HEK293 (cell line): ENCODE data around the gene NKAPL.
"Not testable (repeated sequence)": the region's sequence is repeated elsewhere in the genome, so short reads cannot be mapped to it uniquely, and the experiment has no call there.

Experiments used
- CTCF ChIA-PET: fragments of 350-600 bp; formaldehyde crosslinking; extraction: SDS; loops from one replicate; lab custom pipeline; 2021; ENCODE audit warnings: antibody characterized with exemption; lab: Yijun Ruan, JAX
- POLR2A ChIA-PET: fragments of 300-600 bp; formaldehyde crosslinking; extraction: SDS; loops from one replicate; lab custom pipeline; 2020; ENCODE audit warnings: antibody characterized with exemption, inconsistent platforms; lab: Yijun Ruan, JAX
- H3K27ac ChIP-seq: fragments of 200-500 bp; sonication (Bioruptor generic); 2 replicates; pipeline ENCODE4 v1.5.1; 2014; ENCODE audit warnings: low read depth, low read length, control low read depth, inconsistent platforms; ENCODE audit errors: extremely low read depth
- H3K36me3 ChIP-seq, 2 experiments: fragments of 200-500 bp in 1 of 2; sonication (Bioruptor generic) in 1 of 2; 1 replicate in 1 of 2; 2 replicates in 1 of 2; pipeline ENCODE4 v1.5.1; 2014 to 2017; ENCODE audit warnings: inconsistent platforms in 2 of 2, low read length in 2 of 2; ENCODE audit not compliant: control insufficient read depth in 2 of 2, insufficient read depth in 1 of 2
- H3K4me1 ChIP-seq: fragments of 200-500 bp; sonication (Bioruptor generic); 2 replicates; pipeline ENCODE4 v1.5.1; 2014; ENCODE audit warnings: mild to moderate bottlenecking, low read length, inconsistent platforms; ENCODE audit not compliant: control insufficient read depth, insufficient read depth
- H3K4me3 ChIP-seq: 2 replicates; pipeline ENCODE4 v1.5.1; 2011; ENCODE audit warnings: low read depth, mild to moderate bottlenecking, control low read depth, low read length, moderate library complexity
- H3K9me3 ChIP-seq: fragments of 200-500 bp; sonication (Bioruptor generic); 2 replicates; pipeline ENCODE4 v1.5.1; 2014; ENCODE audit warnings: low read depth, low read length, inconsistent platforms; ENCODE audit not compliant: control insufficient read depth, insufficient read depth
- GLIS1 ChIP-seq: fragments of 450-650 bp; formaldehyde crosslinking; IDR thresholded peaks from 2 replicates; pipeline ENCODE4 v1.5.1; 2016; ENCODE audit warnings: missing biosample characterization, missing genetic modification characterization
- ZNF121 ChIP-seq: fragments of 450-650 bp; formaldehyde crosslinking; IDR thresholded peaks from 2 replicates; pipeline ENCODE4 v1.5.1; 2016; ENCODE audit warnings: missing biosample characterization, missing genetic modification characterization
- ZSCAN30 ChIP-seq: fragments of 450-650 bp; IDR thresholded peaks from 2 replicates; pipeline ENCODE4 v1.5.1; 2018; ENCODE audit warnings: missing biosample characterization, mild to moderate bottlenecking, missing genetic modification characterization, moderate library complexity

NKAPL gene

GRCh38 chr6:28303570-28303969 lies 44.5 kb downstream of the NKAPL start:
- POLR2A ChIA-PET = interaction anchor here (1.2 kb wide), 1 partner anchor 22 kb away, joined by 3 read pairs; the partner anchor contains the start of gene PGBD1
- CTCF ChIA-PET = no interaction called here
- H3K9me3 ChIP-seq = no peaks in the 10 kb centered on the region
- no peaks in the 10 kb centered on the region for H3K4me1 ChIP-seq
- no peak overlapping the region for H3K4me3 ChIP-seq
- H3K36me3 ChIP-seq = peaks cover 10 to 34% of the 10 kb centered on the region in 2 experiments; a peak in 2 of 3 replicates
- TF ChIP-seq ZNF121 (tag by site-specific recombination) (no peak), GLIS1 (tag by site-specific recombination) (no peak), ZSCAN30 (tag by site-specific recombination) (no peak)
- H3K27ac ChIP-seq = no peak overlapping the region

- H3K4me3 ChIP-seq, POLR2A ChIA-PET, H3K4me1 ChIP-seq, H3K9me3 ChIP-seq, H3K27ac ChIP-seq, CTCF ChIA-PET: not testable (repeated sequence)
- H3K36me3 ChIP-seq = peaks cover 7 to 15% of the 10 kb centered on the region in 2 experiments; a peak in 2 of 3 replicates
Measured at GRCh38 chr6:28306363-28306762, 47.3 kb downstream of the NKAPL start.
